GM19455 (cell line): ENCODE data around the gene ACTG1.

Experiments
- ATAC-seq: cut with Tn5 transposase; IDR thresholded peaks from one replicate; pipeline ENCODE4 v1.9.1; 2021; ENCODE audit not compliant: unreplicated experiment

The ACTG1 gene

GRCh38 chr17:81512562-81513371 lies at the start of gene ACTG1:
Gene ACTG1, minus strand, starts transcription at chr17:81512799. Its CDS starts 445 bp downstream, at chr17:81512354.
- no peak for ATAC-seq

GRCh38 chr17:81561494-81561885 lies 48.9 kb upstream of the ACTG1 start:
- ATAC-seq: no peak

- no peak for ATAC-seq
Observed at GRCh38 chr17:81558941-81559806, 46.6 kb upstream of the ACTG1 start.

- ATAC-seq: no peak
Observed at GRCh38 chr17:81558115-81558468, 45.5 kb upstream of the ACTG1 start.

- no peak for ATAC-seq
Observed at GRCh38 chr17:81557276-81558114, 44.9 kb upstream of the ACTG1 start.

- ATAC-seq: no peak
Observed at GRCh38 chr17:81556863-81557262, 44.3 kb upstream of the ACTG1 start.

GRCh38 chr17:81556175-81556691 lies 43.6 kb upstream of the ACTG1 start:
- no peak for ATAC-seq

- ATAC-seq: no peak
Observed at GRCh38 chr17:81553616-81554181, 41.1 kb upstream of the ACTG1 start.

- ATAC-seq: peak; percentile 43
Observed at GRCh38 chr17:81553018-81553615, 40.5 kb upstream of the ACTG1 start.

GRCh38 chr17:81552244-81553017 lies 39.8 kb upstream of the ACTG1 start, which contains the start of gene FAAP100:
Gene FAAP100, minus strand, starts transcription at chr17:81552353. Its CDS starts 23 bp downstream, at chr17:81552330.
- ATAC-seq: peak; percentile 41

GRCh38 chr17:81551458-81552243 lies 39.1 kb upstream of the ACTG1 start:
- peak; percentile 29 for ATAC-seq

- no peak for ATAC-seq
Observed at GRCh38 chr17:81550830-81551457, 38.3 kb upstream of the ACTG1 start.

- no peak for ATAC-seq
Observed at GRCh38 chr17:81550285-81550684, 37.7 kb upstream of the ACTG1 start.

- no peak for ATAC-seq
Observed at GRCh38 chr17:81549826-81550225, 37.2 kb upstream of the ACTG1 start.

GRCh38 chr17:81549031-81549557 lies 36.5 kb upstream of the ACTG1 start:
- no peak for ATAC-seq

- no peak for ATAC-seq
Observed at GRCh38 chr17:81547614-81547982, 35.0 kb upstream of the ACTG1 start.

GRCh38 chr17:81546906-81547613 lies 34.5 kb upstream of the ACTG1 start:
- no peak for ATAC-seq
